Transverse colon (tissue), 4 donors: ENCODE measurements around the gene ZNF644. TPM values are rescaled to one million over a fixed set of nuclear protein-coding genes. Genes with fewer than 3 reads are reported as not detected.

ENCODE experiments used
- DNase-seq: peaks from one replicate; pipeline ENCODE4 v3.0.0-alpha.2; 2019
- H3K27ac ChIP-seq, 4 donors: fragments of 200-600 bp; sonication (generic); 2 replicates each; pipeline ENCODE4 v1.5.1; 2016 to 2018; ENCODE audit warnings: inconsistent platforms in 4 of 4
- H3K27me3 ChIP-seq: fragments of 200-600 bp; sonication (generic); 2 replicates; pipeline ENCODE4 v1.5.1; 2017; ENCODE audit warnings: inconsistent platforms
- H3K36me3 ChIP-seq, 4 donors: fragments of 200-600 bp; sonication (generic); 2 replicates each; pipeline ENCODE4 v1.5.1; 2017 to 2019; ENCODE audit warnings: inconsistent platforms in 4 of 4
- H3K4me1 ChIP-seq, 4 donors: fragments of 200-600 bp; sonication (generic); 2 replicates each; pipeline ENCODE4 v1.5.1; 2017 to 2020; ENCODE audit warnings: inconsistent platforms in 4 of 4
- H3K4me3 ChIP-seq, 4 donors: fragments of 200-600 bp; sonication (generic); 1 replicate in 1 of 4; 2 replicates in 3 of 4; pipeline versions ENCODE4 v1.5.1 to v1.6.1; 2017 to 2019; ENCODE audit warnings: inconsistent platforms in 4 of 4
- H3K9me3 ChIP-seq, 2 donors: fragments of 200-600 bp; sonication (generic); 2 replicates each; pipeline ENCODE4 v1.5.1; 2017 to 2019; ENCODE audit warnings: inconsistent platforms in 2 of 2
- CTCF ChIP-seq, 5 experiments: fragments of 200-600 bp in 3 of 5; fragments of 450-650 bp in 2 of 5; sonication (generic) in 3 of 5; IDR thresholded peaks; 1 replicate in 2 of 5; 2 replicates in 3 of 5; pipeline ENCODE4 v1.5.1; 2016 to 2017; ENCODE audit warnings: antibody characterized with exemption in 5 of 5, inconsistent platforms in 3 of 5, mild to moderate bottlenecking in 2 of 5, moderate library complexity in 1 of 5
- EP300 ChIP-seq: sonication (generic); formaldehyde crosslinking; IDR thresholded peaks from one replicate; pipeline ENCODE4 v1.6.1; 2017; ENCODE audit warnings: antibody characterized with exemption, low read depth
- POLR2A ChIP-seq: fragments of 450-650 bp; IDR thresholded peaks from one replicate; pipeline ENCODE4 v1.6.1; 2016; ENCODE audit warnings: antibody characterized with exemption, mild to moderate bottlenecking, moderate library complexity
- POLR2AphosphoS5 ChIP-seq, 3 donors: sonication (generic); formaldehyde crosslinking; IDR thresholded peaks; one replicate each; pipeline ENCODE4 v1.6.1; 2016; ENCODE audit warnings: antibody characterized with exemption in 3 of 3
- WGBS, 2 donors: methylation state at CpG; one replicate each; pipeline ENCODE4 v1.1.5; 2018; ENCODE audit warnings: low coverage in 1 of 2; 5-methylcytosine and 5-hydroxymethylcytosine counted together
- in situ Hi-C, 4 donors: fragments of 200-750 bp; cut with MboI; loops; one replicate each; pipeline versions ENCODE4 v1.15.0 to v1.15.1; 2017; ENCODE audit warnings: low sequenced_read_pairs in 3 of 4, low pct_ligation_motif_present in 1 of 4, low pct_unique_long_range_greater_than_20kb in 1 of 4
- intact Hi-C: fragments of 100-400 bp; cut with DNase I; formaldehyde crosslinking; loops from one replicate; pipeline ENCODE4 v1.15.1; 2023; ENCODE audit warnings: low total_unique reads
- total RNA-seq, 4 donors: library from RNA; depleted of rRNA; stranded (reverse); fragments of >200 nt; gene quantifications; one replicate each; pipeline ENCODE4 v1.1.0, GENCODE V29; 2016

Gene ZNF644
- total RNA-seq, 4 donors from 2014 or later = 19.5 to 86.2 (median 50.4) TPM

- Histone ChIP-seq H3K4me1 (peaks cover 0 to 5% (median 0%) of the 10 kb centered on the region in 4 donors), H3K27ac (no peak overlapping the region), H3K4me3 (no peak overlapping the region), H3K9me3 (no peaks in the 10 kb centered on the region), H3K36me3 (no peaks in the 10 kb centered on the region), H3K27me3 (no peaks in the 10 kb centered on the region)
- DNase-seq = no peak
- TF ChIP-seq POLR2AphosphoS5 (IDR thresholded peaks at IDR 0.05) (no peak), EP300 (no peak), POLR2A (no peak)
- in situ Hi-C loops = loop anchor here in 2 of 4 donors (25.0 kb wide), 1 partner anchor 366 kb away; no protein-coding TSS in a partner anchor
- intact Hi-C loops = no loop called here
- 76 to 88% methylated on average over 3 of the region's 3 CpGs for WGBS, 2 donors
Observed at GRCh38 chr1:90952906-90953305, 68.9 kb downstream of the ZNF644 start.

GRCh38 chr1:90951009-90951408 lies 70.8 kb downstream of the ZNF644 start:
- Histone ChIP-seq H3K4me1 (peaks cover 0 to 16% (median 4%) of the 10 kb centered on the region in 4 donors), H3K36me3 (no peaks in the 10 kb centered on the region), H3K27ac (no peak overlapping the region), H3K27me3 (no peaks in the 10 kb centered on the region), H3K9me3 (no peaks in the 10 kb centered on the region), H3K4me3 (no peak overlapping the region)
- 53 to 83% methylated on average over 2 of the region's 2 CpGs for WGBS, 2 donors
- intact Hi-C loops = no loop called here
- TF ChIP-seq POLR2AphosphoS5 (IDR thresholded peaks at IDR 0.05) (no peak), EP300 (no peak), CTCF (IDR thresholded peaks at IDR 0.05) (no peak), POLR2A (no peak)
- no peak for DNase-seq
- in situ Hi-C loops = loop anchor here in 2 of 4 donors (25.0 kb wide), 1 partner anchor 364 kb away; no protein-coding TSS in a partner anchor

GRCh38 chr1:90948301-90948700 lies 73.5 kb downstream of the ZNF644 start:
- peaks cover 0 to 17% (median 7%) of the 10 kb centered on the region in 4 donors for H3K4me1 ChIP-seq
- H3K36me3 ChIP-seq = no peaks in the 10 kb centered on the region
- H3K4me3 ChIP-seq = no peak overlapping the region
- no peak overlapping the region for H3K27ac ChIP-seq
- H3K9me3 ChIP-seq = no peaks in the 10 kb centered on the region
- DNase-seq = no peak
- WGBS, 2 donors = 68 to 98% methylated on average over 4 to 7 of the region's 7 CpGs
- intact Hi-C loops = loop anchor here (5.0 kb wide), 1 partner anchor 699 kb away; no protein-coding TSS in a partner anchor
- in situ Hi-C loops = no loop called here
- no peaks in the 10 kb centered on the region for H3K27me3 ChIP-seq
- no peak for TF ChIP-seq POLR2A
- no peak for TF ChIP-seq CTCF (IDR thresholded peaks at IDR 0.05)
- TF ChIP-seq POLR2AphosphoS5 (IDR thresholded peaks at IDR 0.05) = no peak
- TF ChIP-seq EP300 = no peak

- H3K9me3 ChIP-seq = no peaks in the 10 kb centered on the region
- intact Hi-C loops = loop anchor here (5.0 kb wide), 1 partner anchor 701 kb away; no protein-coding TSS in a partner anchor
- no peak for DNase-seq
- peaks cover 0 to 17% (median 7%) of the 10 kb centered on the region in 4 donors for H3K4me1 ChIP-seq
- TF ChIP-seq EP300 (no peak), POLR2A (no peak), CTCF (IDR thresholded peaks at IDR 0.05) (no peak), POLR2AphosphoS5 (IDR thresholded peaks at IDR 0.05) (no peak)
- WGBS, 2 donors = 73 to 82% methylated on average over 1 of the region's 1 CpG
- in situ Hi-C loops = no loop called here
- no peaks in the 10 kb centered on the region for H3K36me3 ChIP-seq
- H3K27ac ChIP-seq = no peak overlapping the region
- no peaks in the 10 kb centered on the region for H3K27me3 ChIP-seq
- no peak overlapping the region for H3K4me3 ChIP-seq
Observed at GRCh38 chr1:90946630-90947029, 75.2 kb downstream of the ZNF644 start.

- Histone ChIP-seq H3K4me1 (peaks cover 0 to 14% (median 6%) of the 10 kb centered on the region in 4 donors), H3K27ac (no peak overlapping the region), H3K9me3 (no peaks in the 10 kb centered on the region), H3K27me3 (no peaks in the 10 kb centered on the region), H3K4me3 (no peak overlapping the region), H3K36me3 (peaks cover 0 to 8% (median 2%) of the 10 kb centered on the region in 4 donors)
- no peak for DNase-seq
- TF ChIP-seq POLR2AphosphoS5 (IDR thresholded peaks at IDR 0.05) (no peak), POLR2A (no peak), CTCF (IDR thresholded peaks at IDR 0.05) (no peak), EP300 (no peak)
- intact Hi-C loops = loop anchor here (5.0 kb wide), 1 partner anchor 702 kb away; no protein-coding TSS in a partner anchor
- in situ Hi-C loops = no loop called here
Observed at GRCh38 chr1:90945287-90945686, 76.5 kb downstream of the ZNF644 start.
